ENCODE measurements around the gene KLHDC8B.

DNA sequence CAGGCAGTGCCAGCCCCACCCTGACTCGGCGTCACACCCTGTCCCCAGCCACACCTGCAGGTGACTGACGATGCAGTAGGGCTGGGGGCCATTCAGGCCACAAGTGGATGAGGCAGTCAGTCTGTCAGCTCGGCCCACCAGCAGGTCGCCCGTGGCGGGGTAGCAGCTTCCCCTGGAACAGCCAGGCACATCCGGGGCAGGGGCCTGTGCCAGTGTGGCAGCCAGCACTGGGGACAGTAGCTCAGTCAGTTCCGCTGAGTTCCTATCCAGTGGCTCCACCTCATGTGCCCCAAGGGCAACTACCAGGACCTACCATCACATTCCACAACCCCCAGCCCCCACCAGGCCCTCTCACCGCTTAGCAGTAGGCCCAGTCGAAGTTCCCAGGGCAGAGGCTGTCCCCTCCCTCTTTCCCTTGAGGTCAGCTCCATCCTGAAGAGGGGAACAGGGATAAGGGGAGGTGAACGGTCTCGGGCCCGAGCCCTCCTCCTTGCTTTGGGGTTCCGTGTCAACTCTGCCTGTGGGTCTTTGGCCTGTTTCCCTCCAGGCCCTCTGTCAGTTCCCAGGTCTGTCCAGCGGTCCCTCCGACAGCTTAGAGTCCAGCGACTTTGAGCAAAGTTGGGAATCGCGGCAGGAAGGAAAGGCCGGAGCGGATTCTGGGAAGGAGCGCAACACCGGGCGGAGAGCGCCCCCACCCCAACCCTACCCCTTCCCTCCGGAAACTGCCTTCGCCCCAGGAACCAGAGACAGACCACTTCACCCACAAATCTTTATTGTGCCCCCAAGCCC is 38.8 kb upstream of the KLHDC8B start, which contains the start of gene LAMB2:
- TF ChIP-seq, protein P1, sequence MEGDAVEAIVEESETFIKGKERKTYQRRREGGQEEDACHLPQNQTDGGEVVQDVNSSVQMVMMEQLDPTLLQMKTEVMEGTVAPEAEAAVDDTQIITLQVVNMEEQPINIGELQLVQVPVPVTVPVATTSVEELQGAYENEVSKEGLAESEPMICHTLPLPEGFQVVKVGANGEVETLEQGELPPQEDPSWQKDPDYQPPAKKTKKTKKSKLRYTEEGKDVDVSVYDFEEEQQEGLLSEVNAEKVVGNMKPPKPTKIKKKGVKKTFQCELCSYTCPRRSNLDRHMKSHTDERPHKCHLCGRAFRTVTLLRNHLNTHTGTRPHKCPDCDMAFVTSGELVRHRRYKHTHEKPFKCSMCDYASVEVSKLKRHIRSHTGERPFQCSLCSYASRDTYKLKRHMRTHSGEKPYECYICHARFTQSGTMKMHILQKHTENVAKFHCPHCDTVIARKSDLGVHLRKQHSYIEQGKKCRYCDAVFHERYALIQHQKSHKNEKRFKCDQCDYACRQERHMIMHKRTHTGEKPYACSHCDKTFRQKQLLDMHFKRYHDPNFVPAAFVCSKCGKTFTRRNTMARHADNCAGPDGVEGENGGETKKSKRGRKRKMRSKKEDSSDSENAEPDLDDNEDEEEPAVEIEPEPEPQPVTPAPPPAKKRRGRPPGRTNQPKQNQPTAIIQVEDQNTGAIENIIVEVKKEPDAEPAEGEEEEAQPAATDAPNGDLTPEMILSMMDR (IDR thresholded peaks at IDR 0.05; ENCODE audit: low read length): no peak
- TF ChIP-seq EZH2 (IDR thresholded peaks at IDR 0.05; ENCODE audit: borderline replicate concordance, low read length): no peak
